HG03432 (cell line): ENCODE measurements around the gene PPP1R12A.
"Not testable (repeated sequence)": the region's sequence is repeated elsewhere in the genome, so short reads cannot be mapped to it uniquely, and the experiment has no call there.

Source experiments
- ATAC-seq: cut with Tn5 transposase; IDR thresholded peaks from one replicate; pipeline ENCODE4 v1.9.1; 2021; ENCODE audit warnings: mild to moderate bottlenecking, moderate library complexity; ENCODE audit not compliant: unreplicated experiment

The PPP1R12A gene

GRCh38 chr12:79847417-79847816 is 87.5 kb downstream of the PPP1R12A start:
- ATAC-seq: no peak

- no peak for ATAC-seq
Observed at GRCh38 chr12:79844693-79845092, 90.2 kb downstream of the PPP1R12A start.

DNA sequence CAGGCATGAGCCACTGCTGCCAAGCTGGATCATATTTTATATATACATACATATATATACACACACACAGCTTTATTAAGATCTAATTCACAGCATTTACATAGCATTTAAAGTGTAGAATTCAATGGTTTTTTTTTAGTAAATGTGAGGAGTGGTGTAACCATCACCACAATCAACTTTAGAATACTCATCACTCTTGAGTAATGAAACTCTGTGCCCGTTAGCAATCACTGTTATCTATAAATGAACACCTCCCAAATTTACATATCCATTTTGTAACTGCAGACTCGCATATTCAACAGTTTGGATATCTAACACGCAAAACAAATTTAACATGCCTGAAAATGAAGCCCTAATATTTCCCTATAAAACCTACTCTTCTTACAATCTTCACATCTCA is 90.9 kb downstream of the PPP1R12A start:
- no peak for ATAC-seq

- ATAC-seq: no peak
Observed at GRCh38 chr12:79842630-79843029, 92.3 kb downstream of the PPP1R12A start.

DNA sequence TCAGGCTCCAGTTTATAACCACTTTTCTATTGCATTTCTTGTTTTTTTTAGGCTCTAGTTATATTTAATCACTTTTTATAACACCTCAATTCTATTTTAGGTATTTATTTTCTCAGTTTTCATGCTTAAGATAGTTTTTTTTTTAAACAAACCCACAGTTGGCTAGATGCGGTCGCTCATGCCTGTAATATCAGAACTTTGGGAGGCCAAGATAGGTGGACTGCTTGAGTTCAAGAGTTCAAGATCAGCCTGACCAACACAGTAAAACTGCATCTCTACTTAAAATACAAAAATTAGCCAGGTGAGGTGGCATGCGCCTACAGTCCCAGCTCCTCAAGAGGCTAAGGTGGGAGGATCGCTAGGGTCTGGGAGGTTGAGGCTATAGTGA is 93.0 kb downstream of the PPP1R12A start:
- ATAC-seq: peak; percentile 51

GRCh38 chr12:79841248-79841877 is 93.5 kb downstream of the PPP1R12A start:
- ATAC-seq: peak; percentile 34

- ATAC-seq: no peak
Observed at GRCh38 chr12:79838359-79838758, 96.5 kb downstream of the PPP1R12A start.

GRCh38 chr12:79837575-79837974 is 97.3 kb downstream of the PPP1R12A start:
- ATAC-seq: no peak

DNA sequence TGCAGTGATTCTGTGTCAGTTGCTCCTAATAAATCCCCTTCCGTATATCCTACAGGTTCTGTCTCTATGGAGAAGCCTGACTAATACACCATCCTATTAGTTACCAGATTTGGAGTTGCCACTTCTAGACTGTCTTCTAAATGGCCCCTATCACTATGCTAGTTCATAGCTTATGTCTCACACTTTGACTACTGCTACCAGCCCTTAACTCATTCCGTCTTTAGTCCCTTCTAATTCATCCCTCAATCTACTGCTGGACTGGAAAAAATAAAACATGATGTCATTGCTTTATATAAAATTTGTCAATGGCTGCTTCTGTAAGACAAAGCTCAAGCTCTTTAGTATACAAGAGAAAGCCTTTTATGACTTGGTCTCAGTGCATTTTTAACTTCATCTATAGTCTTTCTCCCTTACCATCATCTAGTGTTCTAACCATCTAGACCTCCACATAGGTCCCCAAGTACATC is 99.5 kb downstream of the PPP1R12A start:
- ATAC-seq: no peak

DNA sequence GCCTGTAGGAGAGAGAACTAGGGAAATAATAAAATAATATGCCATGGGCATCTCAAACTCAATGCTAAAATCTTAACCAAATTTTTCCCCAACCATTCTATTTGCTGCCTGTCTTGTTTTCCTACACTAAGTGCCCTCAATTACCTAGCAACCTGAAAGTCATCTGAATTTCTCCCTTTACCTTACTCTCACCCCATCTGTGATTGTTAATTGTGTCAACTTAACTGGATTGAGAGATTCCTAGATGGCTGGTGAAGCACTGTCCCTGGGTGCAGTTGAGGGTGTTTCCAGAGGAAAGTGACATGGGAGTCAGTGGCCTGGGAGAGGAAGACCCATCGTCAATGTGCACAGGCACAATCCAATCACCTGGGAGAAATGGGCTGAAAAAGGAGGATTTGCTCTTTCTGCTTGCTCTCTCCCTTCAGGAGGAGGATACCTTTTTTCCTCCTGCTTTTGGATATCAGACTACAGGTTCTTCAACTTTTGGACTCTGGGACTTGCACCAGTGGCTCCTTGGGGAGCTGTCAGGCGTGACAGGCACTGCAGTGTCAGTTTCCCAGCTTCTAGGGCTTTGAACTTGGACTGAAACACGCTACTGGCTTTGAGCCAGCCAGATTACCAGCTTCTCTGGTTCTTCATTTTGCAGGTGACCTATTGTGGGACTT is 100.1 kb downstream of the PPP1R12A start:
- ATAC-seq: no peak

DNA sequence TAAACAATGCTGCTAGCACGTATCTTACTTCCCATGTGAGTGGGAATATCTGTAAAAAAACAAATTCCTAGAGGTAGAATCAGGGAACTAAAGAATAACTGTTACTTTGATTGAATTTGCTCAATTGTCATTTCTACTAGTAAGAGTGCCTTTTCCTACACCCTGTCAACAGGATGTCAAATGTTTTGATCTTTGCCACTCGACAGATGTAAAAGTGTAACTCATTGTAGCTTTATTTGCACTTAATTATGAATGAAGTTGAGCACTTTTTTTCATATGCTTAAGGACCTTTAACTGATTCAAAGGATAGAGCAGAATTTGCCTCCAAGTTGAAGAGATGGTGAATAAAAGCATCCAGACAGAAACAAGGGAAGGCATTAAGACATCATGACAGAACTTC is 104.5 kb downstream of the PPP1R12A start:
- no peak for ATAC-seq

DNA sequence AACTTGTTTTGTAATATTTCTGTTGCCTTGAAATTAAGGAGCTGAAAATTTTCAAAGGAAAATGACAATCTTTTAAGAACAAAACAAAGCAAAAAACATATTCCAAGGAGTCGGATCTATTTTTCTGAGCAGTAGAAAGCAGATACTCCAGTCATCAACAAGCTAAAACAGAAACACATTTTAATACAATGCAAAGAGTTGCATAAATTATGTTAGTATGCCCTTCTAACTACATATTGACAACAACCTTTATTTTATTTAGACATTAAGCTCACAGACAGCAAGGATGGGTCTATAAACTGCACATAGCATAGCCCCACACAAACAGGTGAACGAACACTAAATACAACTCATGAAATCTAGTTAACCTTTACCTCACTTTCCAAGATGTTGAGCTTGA is 106.0 kb downstream of the PPP1R12A start:
- no peak for ATAC-seq

GRCh38 chr12:79827484-79827883 is 107.4 kb downstream of the PPP1R12A start:
- ATAC-seq: no peak

- no peak for ATAC-seq
Observed at GRCh38 chr12:79826267-79827128, 108.4 kb downstream of the PPP1R12A start.

DNA sequence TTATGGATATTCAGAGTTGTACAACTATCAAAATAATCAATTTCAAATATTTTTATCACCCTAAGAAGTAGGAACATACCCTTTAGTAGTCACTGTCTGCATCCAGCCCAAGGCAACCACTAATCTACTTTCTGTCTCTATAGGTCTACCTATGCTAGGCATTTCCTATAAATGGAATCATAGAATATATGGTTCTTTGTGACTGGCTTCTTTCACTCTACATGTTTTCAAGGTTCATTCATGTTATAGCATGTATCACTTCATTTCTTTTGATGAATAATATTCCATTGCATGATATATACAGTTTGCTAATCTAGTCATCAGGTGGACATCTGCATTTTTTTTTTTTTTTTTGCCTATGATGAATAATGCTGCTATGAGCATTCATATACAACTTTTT is 112.4 kb downstream of the PPP1R12A start:
- ATAC-seq: no peak

- no peak for ATAC-seq
Observed at GRCh38 chr12:79818856-79819255, 116.0 kb downstream of the PPP1R12A start.

DNA sequence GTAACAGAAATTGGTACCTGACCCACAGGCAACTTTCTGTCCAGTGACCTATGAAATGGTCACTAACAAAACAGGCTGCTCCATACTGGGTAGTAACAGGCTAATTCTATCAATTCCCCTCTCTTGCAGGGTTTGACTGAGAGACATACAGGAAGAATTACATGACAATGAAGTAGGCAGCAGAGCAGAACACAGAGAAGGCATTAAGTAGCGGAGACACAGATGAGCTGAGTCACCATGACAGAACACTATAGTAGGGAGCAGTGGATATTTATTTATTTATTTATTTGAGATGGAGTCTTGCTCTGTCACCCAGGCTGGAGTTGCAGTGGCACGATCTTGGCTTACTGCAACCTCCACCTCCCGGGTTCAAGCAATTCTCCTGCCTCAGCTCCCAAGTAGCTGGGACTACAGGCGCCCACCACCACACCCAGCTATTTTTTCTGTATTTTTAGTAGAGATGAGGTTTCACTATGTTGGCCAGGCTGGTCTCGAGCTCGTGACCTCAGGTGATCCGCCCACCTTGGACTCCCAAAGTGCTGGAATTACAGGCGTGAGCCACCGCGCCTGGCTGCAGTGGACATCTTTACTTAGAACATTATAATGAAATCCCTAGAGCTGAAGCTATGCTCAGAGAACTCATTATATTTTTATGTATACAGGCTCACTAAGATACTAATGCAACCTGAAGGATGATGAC is 150.4 kb downstream of the PPP1R12A start:
- not testable (repeated sequence) for ATAC-seq

DNA sequence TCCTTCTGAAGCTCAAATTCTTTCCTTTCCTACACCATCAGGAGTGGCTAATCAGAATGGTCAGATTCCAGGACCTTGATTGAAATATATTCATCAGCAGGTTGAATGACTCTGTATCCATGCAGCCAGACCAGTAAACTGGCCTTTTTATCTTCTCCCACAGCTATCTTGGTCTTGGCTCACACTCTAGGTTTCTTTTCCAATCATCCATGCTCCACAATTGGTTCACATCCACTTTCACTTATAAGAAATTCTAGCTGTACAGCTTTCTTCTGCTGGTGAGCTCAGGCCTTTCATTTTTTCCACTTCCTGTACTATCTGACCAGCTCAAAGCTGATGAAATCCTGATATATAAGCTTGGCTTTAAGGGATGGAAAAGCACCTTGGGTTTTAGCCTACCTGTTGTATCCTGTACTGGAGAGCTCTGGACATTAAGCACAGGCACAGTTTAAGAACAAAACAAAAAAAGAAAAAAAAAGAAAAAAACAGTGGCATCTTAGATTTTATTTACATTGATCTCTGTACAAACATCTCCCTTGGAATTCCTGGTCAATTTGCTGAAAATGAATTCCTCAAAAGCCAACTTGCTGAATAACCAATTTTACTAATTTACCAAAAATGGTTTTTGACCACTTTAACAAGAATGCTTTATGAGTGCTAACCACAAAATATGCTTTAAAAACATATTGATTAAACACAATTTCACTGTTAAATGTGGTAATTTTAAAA is 152.6 kb downstream of the PPP1R12A start:
- ATAC-seq: no peak

- no peak for ATAC-seq
Observed at GRCh38 chr12:79778802-79779448, 156.0 kb downstream of the PPP1R12A start.

DNA sequence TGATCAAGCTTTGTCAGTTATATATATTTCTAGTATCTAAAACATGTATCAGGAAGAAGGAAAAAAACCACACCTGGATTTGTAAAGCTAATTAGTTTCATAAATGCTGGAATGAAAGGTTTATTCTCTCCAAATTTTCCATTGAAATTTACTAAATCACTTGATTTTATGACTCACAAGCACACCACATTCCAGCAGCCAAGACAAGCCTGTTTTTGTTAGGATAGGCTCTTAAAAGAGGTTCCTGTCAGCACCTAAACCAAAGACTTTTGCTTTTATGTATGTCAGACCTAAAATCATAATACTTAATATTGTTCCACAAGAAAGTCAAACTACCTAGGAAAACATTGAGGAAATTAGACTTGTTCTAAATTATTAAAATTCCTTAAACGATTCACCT is 158.8 kb downstream of the PPP1R12A start:
- ATAC-seq: no peak
